Mucosa of descending colon (tissue), 3 donors: ENCODE data around the gene ACD. TPM values are rescaled to one million over a fixed set of nuclear protein-coding genes. Genes with fewer than 3 reads are reported as not detected.

Experiments
- ATAC-seq: fragments of 200-7000 bp; cut with Tn5 transposase; one replicate; pipeline ENCODE4 v1.9.1; 2020; ENCODE audit warnings: mild to moderate bottlenecking, moderate library complexity
- DNase-seq, 3 donors: peaks; one replicate each; pipeline ENCODE4 v3.0.0-alpha.2; 2020
- H3K36me3 ChIP-seq: fragments of 200-600 bp; one replicate; pipeline ENCODE4 v1.8.0; 2021; ENCODE audit warnings: low read depth, mild to moderate bottlenecking
- H3K4me1 ChIP-seq: fragments of 200-600 bp; one replicate; pipeline ENCODE4 v1.8.0; 2021; ENCODE audit warnings: low read depth, mild to moderate bottlenecking
- H3K4me3 ChIP-seq: fragments of 200-600 bp; one replicate; pipeline ENCODE4 v1.8.0; 2021; ENCODE audit warnings: mild to moderate bottlenecking
- H3K9me3 ChIP-seq: fragments of 200-600 bp; one replicate; pipeline ENCODE4 v1.8.0; 2021; ENCODE audit warnings: mild to moderate bottlenecking
- intact Hi-C, 2 donors: fragments of 100-400 bp; cut with DNase I in 1 of 2; cut with micrococcal nuclease in 1 of 2; formaldehyde crosslinking; loops; one replicate each; pipeline versions ENCODE4 v1.11.0 to v1.11.1; 2022; cut with DNase I, micrococcal nuclease
- total RNA-seq, 3 donors: library from RNA; stranded (reverse); fragmentation: NEBNext Ultra II Directional in 2 of 3; extraction: Animal tissue kit (Norgen Biotek cat#: 25700) in 2 of 3; gene quantifications; one replicate each; pipeline versions ENCODE4 v1.2.1 to v1.2.4, GENCODE V29; 2021 to 2023
- TF ChIP-seq, protein P1 (sequence below): fragments of 200-600 bp; IDR thresholded peaks from one replicate; pipeline ENCODE4 v1.8.0; 2022; ENCODE audit warnings: antibody characterized with exemption, mild to moderate bottlenecking
- donor health status: DM: no; HTN: no; CAD: no; lungs with moderate emphysema.
- donor health status: DM: no; HTN: no; CAD: no.
- donor health status: DM: no; HTN: yes; CAD: no.

Gene ACD
- total RNA-seq, 3 donors from 2014 or later, result 8.9 to 17.1 (median 11.5) TPM

DNA sequence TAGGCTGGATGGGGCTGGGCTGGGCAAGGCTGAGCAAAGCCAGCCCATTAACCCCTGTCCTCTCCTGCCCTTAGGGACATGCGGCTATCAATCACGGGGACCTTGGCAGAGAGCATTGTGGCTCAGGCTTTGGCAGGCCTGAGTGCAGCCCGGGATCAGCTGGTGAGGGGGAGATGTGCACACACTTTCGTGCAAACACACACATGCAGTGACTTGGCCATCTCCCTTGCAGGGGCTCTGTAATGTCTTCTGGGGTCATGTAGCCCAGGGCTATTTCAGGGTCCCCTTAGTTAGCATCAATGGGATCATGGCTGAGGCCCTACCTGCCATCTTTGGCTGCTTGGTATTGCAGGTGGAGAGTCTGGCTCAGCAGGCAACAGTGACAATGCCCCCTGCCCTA is 8.2 kb downstream of the ACD start:
- no peak for ATAC-seq
- H3K9me3 ChIP-seq, result no peaks in the 10 kb centered on the region

DNA sequence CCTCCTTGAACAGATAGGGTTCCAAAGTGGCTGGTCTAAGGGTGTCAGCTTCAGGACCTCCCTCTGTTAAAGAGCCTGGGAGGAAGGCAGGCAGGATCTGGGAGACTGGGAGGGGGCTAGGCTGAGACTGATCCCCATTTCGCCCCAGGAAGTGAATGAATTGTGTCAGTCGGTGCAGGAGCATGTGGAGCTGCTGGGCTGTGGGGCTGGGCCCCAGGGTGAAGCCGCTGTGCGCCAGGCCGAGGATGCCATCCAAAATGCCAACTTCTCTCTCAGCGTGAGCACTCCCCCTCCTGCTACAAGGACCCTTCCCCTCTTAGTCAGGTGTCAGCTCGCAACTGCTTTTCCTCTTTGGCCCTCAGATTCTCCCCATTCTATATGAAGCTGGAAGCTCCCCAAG is 9.0 kb downstream of the ACD start:
- ATAC-seq (no peak), DNase-seq (peak in 1 of 3 donors; percentile 22)
- Histone ChIP-seq H3K36me3 (no peaks in the 10 kb centered on the region), H3K4me1 (peaks cover 6% of the 10 kb centered on the region), H3K4me3 (no peak overlapping the region), H3K9me3 (no peaks in the 10 kb centered on the region)
- intact Hi-C loops, result no loop called here
- TF ChIP-seq, protein P1, sequence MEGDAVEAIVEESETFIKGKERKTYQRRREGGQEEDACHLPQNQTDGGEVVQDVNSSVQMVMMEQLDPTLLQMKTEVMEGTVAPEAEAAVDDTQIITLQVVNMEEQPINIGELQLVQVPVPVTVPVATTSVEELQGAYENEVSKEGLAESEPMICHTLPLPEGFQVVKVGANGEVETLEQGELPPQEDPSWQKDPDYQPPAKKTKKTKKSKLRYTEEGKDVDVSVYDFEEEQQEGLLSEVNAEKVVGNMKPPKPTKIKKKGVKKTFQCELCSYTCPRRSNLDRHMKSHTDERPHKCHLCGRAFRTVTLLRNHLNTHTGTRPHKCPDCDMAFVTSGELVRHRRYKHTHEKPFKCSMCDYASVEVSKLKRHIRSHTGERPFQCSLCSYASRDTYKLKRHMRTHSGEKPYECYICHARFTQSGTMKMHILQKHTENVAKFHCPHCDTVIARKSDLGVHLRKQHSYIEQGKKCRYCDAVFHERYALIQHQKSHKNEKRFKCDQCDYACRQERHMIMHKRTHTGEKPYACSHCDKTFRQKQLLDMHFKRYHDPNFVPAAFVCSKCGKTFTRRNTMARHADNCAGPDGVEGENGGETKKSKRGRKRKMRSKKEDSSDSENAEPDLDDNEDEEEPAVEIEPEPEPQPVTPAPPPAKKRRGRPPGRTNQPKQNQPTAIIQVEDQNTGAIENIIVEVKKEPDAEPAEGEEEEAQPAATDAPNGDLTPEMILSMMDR, result no peak

More for the DNA sequence above, 8.2 kb downstream of the ACD start:
- H3K4me1 ChIP-seq, result peaks cover 6% of the 10 kb centered on the region
- H3K4me3 ChIP-seq, result no peak overlapping the region
- no peaks in the 10 kb centered on the region for H3K36me3 ChIP-seq
- intact Hi-C loops, result no loop called here
- DNase-seq, result no peak
- TF ChIP-seq, protein P1, result no peak

DNA sequence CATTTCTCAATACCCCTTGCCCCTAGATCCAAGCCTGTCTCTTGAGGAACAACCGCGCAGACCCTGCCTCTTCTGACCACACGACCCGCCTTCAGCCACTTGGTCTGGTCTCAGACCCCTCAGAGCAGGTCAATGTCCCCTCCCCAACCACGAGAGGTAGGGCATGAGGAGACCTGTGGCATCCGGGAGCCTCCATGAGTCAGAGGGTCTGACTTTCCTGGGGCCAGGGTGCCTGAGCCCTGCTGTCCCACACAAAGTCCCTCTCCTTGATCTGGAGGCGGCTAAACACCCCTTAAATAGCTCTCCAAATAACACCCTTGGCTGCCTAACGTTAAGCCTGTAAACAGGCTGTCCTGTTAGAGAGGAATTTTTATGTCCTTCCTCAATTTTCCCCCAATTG is 10.0 kb downstream of the ACD start:
- no peak for DNase-seq
- Histone ChIP-seq H3K36me3 (no peaks in the 10 kb centered on the region), H3K4me1 (peaks cover 6% of the 10 kb centered on the region), H3K4me3 (no peak overlapping the region), H3K9me3 (no peaks in the 10 kb centered on the region)
- TF ChIP-seq, protein P1, result no peak
- ATAC-seq, result no peak
- intact Hi-C loops, result no loop called here

- intact Hi-C loops, result no loop called here
- Histone ChIP-seq H3K4me3 (no peak overlapping the region), H3K36me3 (no peaks in the 10 kb centered on the region), H3K4me1 (peaks cover 8% of the 10 kb centered on the region), H3K9me3 (no peaks in the 10 kb centered on the region)
- TF ChIP-seq, protein P1, result no peak
- DNase-seq (peak in 2 of 3 donors; percentile 57 to 67), ATAC-seq (no peak)
Observed at GRCh38 chr16:67649494-67649931, 10.5 kb downstream of the ACD start.

DNA sequence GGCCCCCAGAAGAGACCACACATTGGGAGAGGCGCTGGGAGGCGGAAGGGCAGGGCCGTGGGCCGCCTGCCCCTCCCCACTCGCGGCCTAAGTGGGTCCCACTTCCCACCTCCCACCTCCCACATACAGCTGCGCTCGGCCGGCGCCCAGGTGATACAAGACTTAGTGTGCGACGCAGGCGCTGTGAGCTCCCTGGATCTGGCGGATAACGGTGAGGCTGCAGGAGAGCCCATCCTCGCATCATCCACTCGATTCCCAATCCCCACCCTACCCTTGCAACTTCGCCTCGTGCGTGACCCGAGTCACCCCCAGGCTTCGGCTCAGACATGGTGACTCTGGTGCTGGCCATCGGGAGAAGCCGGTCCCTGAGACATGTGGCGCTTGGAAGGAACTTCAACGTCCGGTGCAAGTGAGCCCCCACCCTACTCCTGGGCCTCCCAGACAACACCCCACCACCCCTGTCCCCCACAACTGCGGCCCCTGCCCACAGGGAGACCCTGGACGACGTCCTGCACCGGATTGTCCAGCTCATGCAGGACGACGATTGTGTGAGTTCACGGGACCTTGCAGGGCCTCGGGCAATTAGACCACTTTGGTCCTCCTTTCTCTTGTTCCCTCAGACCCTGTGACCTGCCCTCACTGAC is 11.2 kb downstream of the ACD start:
- TF ChIP-seq, protein P1, result no peak
- Histone ChIP-seq H3K4me1 (peaks cover 8% of the 10 kb centered on the region), H3K4me3 (no peak overlapping the region), H3K9me3 (no peaks in the 10 kb centered on the region), H3K36me3 (no peaks in the 10 kb centered on the region)
- intact Hi-C loops, result no loop called here
- ATAC-seq, result no peak
- peak in 1 of 3 donors; percentile 47 for DNase-seq
